Left ventricle myocardium inferior (tissue), 1 donor: ENCODE results near the gene DRG2. TPM values are rescaled to one million over a fixed set of nuclear protein-coding genes. Genes with fewer than 3 reads are reported as not detected.

Source experiments
- DNase-seq: peaks from one replicate; pipeline ENCODE4 v3.0.0-alpha.2; 2020
- H3K27ac ChIP-seq: fragments of 200-600 bp; replicated peaks from 2 replicates; pipeline ENCODE4 v1.8.0; 2021
- H3K27me3 ChIP-seq: fragments of 200-600 bp; 2 replicates; pipeline ENCODE4 v1.8.0; 2021; ENCODE audit warnings: low read depth
- H3K36me3 ChIP-seq: fragments of 200-600 bp; 2 replicates; pipeline ENCODE4 v1.8.0; 2021
- H3K4me1 ChIP-seq: fragments of 200-600 bp; 2 replicates; pipeline ENCODE4 v1.8.0; 2021
- H3K4me3 ChIP-seq: fragments of 200-600 bp; 2 replicates; pipeline ENCODE4 v1.8.0; 2021; ENCODE audit warnings: mild to moderate bottlenecking, moderate library complexity
- H3K9me3 ChIP-seq: fragments of 200-600 bp; replicated peaks from 2 replicates; pipeline ENCODE4 v1.8.0; 2021
- intact Hi-C: fragments of 100-400 bp; cut with micrococcal nuclease; formaldehyde crosslinking; loops from one replicate; pipeline ENCODE4 v1.11.0; 2022
- total RNA-seq: library from RNA; stranded (reverse); fragmentation: NEBNext Ultra II Directional; extraction: Animal tissue kit (Norgen Biotek cat#: 25700); gene quantifications from one replicate; pipeline ENCODE4 v1.2.1, GENCODE V29; 2021
- TF ChIP-seq, protein P1 (sequence below): fragments of 200-600 bp; IDR thresholded peaks from 2 replicates; pipeline ENCODE4 v1.8.0; 2021; ENCODE audit warnings: antibody characterized with exemption, mild to moderate bottlenecking, borderline replicate concordance
- donor health status: DM: no; HTN: yes; CAD: no; lungs with severe emphysema.

DRG2 gene
- total RNA-seq, 1 donor from 2014 or later: 20.2 TPM

DNA sequence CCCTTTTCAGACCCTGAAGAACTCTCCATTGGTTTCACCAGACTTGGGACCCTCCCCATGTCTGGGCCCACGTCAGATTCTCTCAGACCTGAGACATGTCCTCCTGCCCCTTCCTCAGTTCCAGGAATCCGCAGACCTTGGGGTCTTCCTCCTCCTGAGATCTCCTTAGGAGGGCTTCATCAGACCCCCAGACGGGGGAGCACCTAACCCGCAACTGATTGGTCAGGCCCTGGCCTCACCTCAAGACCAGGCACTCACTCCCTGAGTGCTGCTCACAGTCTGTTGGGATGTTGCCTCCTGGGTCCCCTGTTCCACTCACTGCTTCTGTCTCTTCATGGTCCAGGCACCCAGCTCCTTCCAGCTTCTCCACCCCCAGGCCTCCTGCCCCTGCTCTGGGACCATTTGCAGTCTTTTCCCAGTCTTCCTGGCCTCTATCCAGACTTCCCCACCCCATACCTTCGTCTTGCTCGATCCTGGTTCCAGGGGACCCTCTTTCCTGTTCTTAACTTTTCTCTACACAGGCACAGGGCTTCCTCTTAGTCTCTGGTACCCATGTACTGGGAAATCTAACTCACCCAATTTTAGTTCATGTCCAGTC is 47.4 kb upstream of the DRG2 start:
- peak overlapping the region; percentile 89 for H3K27ac ChIP-seq
- peaks cover 5% of the 10 kb centered on the region for H3K36me3 ChIP-seq
- H3K27me3 ChIP-seq: no peaks in the 10 kb centered on the region
- DNase-seq: no peak
- H3K4me3 ChIP-seq: peak overlapping the region; percentile 88
- TF ChIP-seq, protein P1, sequence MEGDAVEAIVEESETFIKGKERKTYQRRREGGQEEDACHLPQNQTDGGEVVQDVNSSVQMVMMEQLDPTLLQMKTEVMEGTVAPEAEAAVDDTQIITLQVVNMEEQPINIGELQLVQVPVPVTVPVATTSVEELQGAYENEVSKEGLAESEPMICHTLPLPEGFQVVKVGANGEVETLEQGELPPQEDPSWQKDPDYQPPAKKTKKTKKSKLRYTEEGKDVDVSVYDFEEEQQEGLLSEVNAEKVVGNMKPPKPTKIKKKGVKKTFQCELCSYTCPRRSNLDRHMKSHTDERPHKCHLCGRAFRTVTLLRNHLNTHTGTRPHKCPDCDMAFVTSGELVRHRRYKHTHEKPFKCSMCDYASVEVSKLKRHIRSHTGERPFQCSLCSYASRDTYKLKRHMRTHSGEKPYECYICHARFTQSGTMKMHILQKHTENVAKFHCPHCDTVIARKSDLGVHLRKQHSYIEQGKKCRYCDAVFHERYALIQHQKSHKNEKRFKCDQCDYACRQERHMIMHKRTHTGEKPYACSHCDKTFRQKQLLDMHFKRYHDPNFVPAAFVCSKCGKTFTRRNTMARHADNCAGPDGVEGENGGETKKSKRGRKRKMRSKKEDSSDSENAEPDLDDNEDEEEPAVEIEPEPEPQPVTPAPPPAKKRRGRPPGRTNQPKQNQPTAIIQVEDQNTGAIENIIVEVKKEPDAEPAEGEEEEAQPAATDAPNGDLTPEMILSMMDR: no peak
- peaks cover 72% of the 10 kb centered on the region for H3K4me1 ChIP-seq
- intact Hi-C loops: no loop called here
- no peaks in the 10 kb centered on the region for H3K9me3 ChIP-seq

DNA sequence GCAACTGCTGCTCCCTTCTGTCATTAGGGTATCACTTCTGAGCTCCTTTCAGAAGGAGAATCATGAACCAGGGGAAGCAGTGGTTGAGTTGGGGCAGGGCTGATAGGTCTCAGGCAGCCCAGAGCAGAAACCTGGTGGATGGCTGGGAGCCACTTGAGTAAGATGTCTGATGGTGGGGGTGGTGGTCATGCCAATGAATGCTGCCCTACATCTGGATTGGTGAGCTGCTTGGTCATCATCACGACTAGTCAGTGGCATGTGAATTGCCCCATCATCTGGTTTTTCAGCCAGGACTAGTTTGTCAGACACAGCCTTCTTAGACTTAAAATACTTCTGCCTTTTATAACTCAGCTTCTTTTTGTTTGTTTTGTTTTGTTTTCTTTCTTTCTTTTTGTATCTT is 46.0 kb upstream of the DRG2 start:
- TF ChIP-seq, protein P1: no peak
- intact Hi-C loops: no loop called here
- Histone ChIP-seq H3K4me3 (no peak overlapping the region), H3K9me3 (no peaks in the 10 kb centered on the region), H3K27me3 (no peaks in the 10 kb centered on the region), H3K36me3 (peaks cover 15% of the 10 kb centered on the region), H3K27ac (no peak overlapping the region), H3K4me1 (peaks cover 69% of the 10 kb centered on the region)
- DNase-seq: no peak

DNA sequence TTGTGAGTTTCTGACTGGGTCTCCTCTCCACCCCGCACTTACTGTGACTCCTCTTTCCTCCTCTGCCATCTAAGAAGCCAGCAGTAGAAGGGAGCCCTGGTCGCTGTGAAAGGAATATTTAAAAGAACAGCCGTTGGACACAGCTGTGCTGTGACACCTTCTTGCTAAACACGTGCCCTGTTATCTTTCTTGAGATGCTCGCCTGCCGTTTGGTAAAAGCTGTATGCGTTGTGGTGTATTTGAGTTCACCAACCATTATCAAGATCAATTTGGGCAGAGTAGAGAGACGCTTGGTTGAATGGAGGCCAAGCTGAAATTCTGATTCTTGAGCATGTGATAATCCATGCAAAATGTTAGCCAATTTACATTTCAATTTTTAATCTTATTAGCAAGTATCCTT is 44.8 kb upstream of the DRG2 start:
- Histone ChIP-seq H3K27ac (peak overlapping the region; percentile 1), H3K4me3 (no peak overlapping the region), H3K27me3 (no peaks in the 10 kb centered on the region), H3K4me1 (peaks cover 57% of the 10 kb centered on the region), H3K9me3 (no peaks in the 10 kb centered on the region), H3K36me3 (peaks cover 24% of the 10 kb centered on the region)
- TF ChIP-seq, protein P1: no peak
- intact Hi-C loops: no loop called here
- DNase-seq: no peak

DNA sequence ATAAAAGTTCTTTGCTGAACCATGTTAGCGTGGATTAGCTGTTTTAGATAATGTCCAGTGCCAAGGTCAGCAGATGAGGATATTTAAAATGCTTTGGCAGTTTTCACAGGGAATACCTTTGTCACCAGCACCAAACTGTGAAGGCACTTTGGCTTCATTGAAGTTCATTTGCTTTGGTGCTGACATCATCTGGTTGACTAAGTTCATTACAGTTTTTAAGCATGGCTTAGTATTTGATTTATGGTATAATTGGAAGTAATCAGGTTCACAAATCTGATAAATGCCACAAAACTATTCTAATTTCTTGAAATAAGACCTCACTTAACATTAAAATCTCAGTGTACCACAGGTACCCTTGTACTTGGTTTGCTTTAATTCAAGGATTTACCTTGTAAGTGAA is 44.3 kb upstream of the DRG2 start:
- H3K4me1 ChIP-seq: peaks cover 52% of the 10 kb centered on the region
- peak overlapping the region; percentile 1 for H3K27ac ChIP-seq
- H3K36me3 ChIP-seq: peaks cover 24% of the 10 kb centered on the region
- no peaks in the 10 kb centered on the region for H3K27me3 ChIP-seq
- no peaks in the 10 kb centered on the region for H3K9me3 ChIP-seq
- intact Hi-C loops: no loop called here
- TF ChIP-seq, protein P1: peak; percentile 32
- no peak overlapping the region for H3K4me3 ChIP-seq
- no peak for DNase-seq

DNA sequence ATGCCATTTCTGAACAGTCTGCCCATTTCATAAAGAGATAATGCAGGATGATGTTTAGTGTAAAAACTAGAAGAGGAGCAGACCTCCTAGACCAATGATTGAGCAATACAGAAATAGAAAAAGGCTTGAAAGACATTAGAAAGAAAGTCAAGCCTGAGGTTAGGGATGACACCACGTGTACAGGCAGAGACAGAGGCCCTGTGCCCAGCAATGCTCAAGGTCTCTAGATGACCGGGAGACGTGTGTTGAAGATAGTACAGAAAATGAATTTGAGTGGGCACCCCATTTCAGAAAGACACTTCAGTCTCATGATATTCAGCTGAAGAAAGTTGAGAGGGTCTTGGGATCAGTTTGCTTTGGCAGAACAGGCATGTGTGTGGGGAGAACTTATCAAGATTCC is 43.1 kb upstream of the DRG2 start:
- intact Hi-C loops: no loop called here
- TF ChIP-seq, protein P1: no peak

More for the DNA sequence above, 43.1 kb upstream of the DRG2 start:
- no peak overlapping the region for H3K27ac ChIP-seq
- no peak overlapping the region for H3K4me3 ChIP-seq
- H3K4me1 ChIP-seq: peaks cover 43% of the 10 kb centered on the region
- peaks cover 24% of the 10 kb centered on the region for H3K36me3 ChIP-seq
- H3K27me3 ChIP-seq: no peaks in the 10 kb centered on the region
- DNase-seq: no peak
- H3K9me3 ChIP-seq: no peaks in the 10 kb centered on the region
